A549 (cell line): ENCODE results near the gene GADD45B. TPM values are rescaled to one million over a fixed set of nuclear protein-coding genes. Genes with fewer than 3 reads are reported as not detected.

Experiments used
- CBX2 ChIP-seq: fragments of 200-600 bp; sonication (generic); IDR thresholded peaks from 2 replicates; pipeline ENCODE4 v1.6.1; 2016; ENCODE audit warnings: low read depth, mild to moderate bottlenecking, borderline replicate concordance
- EHMT2 ChIP-seq: fragments of 200-600 bp; sonication (generic); IDR thresholded peaks from 2 replicates; pipeline ENCODE4 v1.6.1; 2016; ENCODE audit warnings: antibody characterized with exemption, low read depth, mild to moderate bottlenecking, moderate library complexity
- EP300 ChIP-seq, 2 experiments: fragments of >200 bp; sonication (Bioruptor Twin); formaldehyde crosslinking; IDR thresholded peaks; 2 replicates in 1 of 2; 3 replicates in 1 of 2; pipeline ENCODE4 v1.6.1; 2016 to 2017
- ESRRA ChIP-seq: fragments of 150-350 bp; IDR thresholded peaks from 2 replicates; pipeline ENCODE4 v1.6.1; 2014; ENCODE audit warnings: mild to moderate bottlenecking, low read length, borderline replicate concordance
- FOXS1 ChIP-seq: fragments of 250-450 bp; sonication (Bioruptor Pico); IDR thresholded peaks from 2 replicates; pipeline ENCODE4 v1.5.0; 2020; ENCODE audit warnings: mild to moderate bottlenecking, moderate library complexity
- HEYL ChIP-seq: fragments of 250-450 bp; sonication (Bioruptor Pico); IDR thresholded peaks from 2 replicates; pipeline ENCODE4 v1.8.0; 2021; ENCODE audit warnings: mild to moderate bottlenecking, moderate library complexity
- HOXB13 ChIP-seq: fragments of 250-450 bp; sonication (Bioruptor Pico); IDR thresholded peaks from 2 replicates; pipeline ENCODE4 v1.5.0; 2020; ENCODE audit warnings: low read depth, mild to moderate bottlenecking, moderate library complexity
- HOXB5 ChIP-seq: fragments of 250-450 bp; sonication (Bioruptor Pico); IDR thresholded peaks from 2 replicates; pipeline ENCODE4 v1.5.0; 2020; ENCODE audit warnings: mild to moderate bottlenecking, moderate library complexity
- KDM5A ChIP-seq: fragments of 200-600 bp; sonication (generic); IDR thresholded peaks from 2 replicates; pipeline ENCODE4 v1.6.1; 2016; ENCODE audit warnings: antibody characterized with exemption, mild to moderate bottlenecking
- MAFK ChIP-seq: fragments of 450-650 bp; IDR thresholded peaks from 2 replicates; pipeline ENCODE4 v1.6.1; 2014; ENCODE audit not compliant: partially characterized antibody
- MYC ChIP-seq: IDR thresholded peaks from 2 replicates; pipeline ENCODE4 v1.6.1; 2012; ENCODE audit warnings: mild to moderate bottlenecking, inconsistent platforms, low read length, improper control_type of control experiment, borderline replicate concordance
- POLR2AphosphoS2 ChIP-seq: conservative IDR thresholded peaks from 2 replicates; pipeline ENCODE4 v1.6.1; 2012; ENCODE audit warnings: low read length, improper control_type of control experiment, inconsistent platforms
- RFX5 ChIP-seq: fragments of 450-650 bp; IDR thresholded peaks from 2 replicates; pipeline ENCODE4 v1.7.1; 2014; ENCODE audit warnings: antibody characterized with exemption, mild to moderate bottlenecking, moderate library complexity
- USF2 ChIP-seq: fragments of 450-650 bp; IDR thresholded peaks from 2 replicates; pipeline ENCODE4 v1.6.1; 2014; ENCODE audit warnings: antibody characterized with exemption
- ZSCAN20 ChIP-seq: fragments of 250-450 bp; sonication (Bioruptor Pico); IDR thresholded peaks from 2 replicates; pipeline ENCODE4 v1.8.0; 2022; ENCODE audit warnings: mild to moderate bottlenecking, moderate library complexity
- polyA plus RNA-seq, 4 experiments: library from polyadenylated mRNA; depleted of rRNA in 3 of 4; stranded (reverse); fragments of >200 nt; fragmentation: RNase III in 1 of 4; extraction: RNeasy Plus Mini Kit Qiagen cat#74134 plus additional on column Dnase treatment in 1 of 4; gene quantifications; 2 replicates in 3 of 4; 3 replicates in 1 of 4; pipeline ENCODE4 v1.2.3, GENCODE V29; 2011 to 2017
- TF ChIP-seq, protein P1 (sequence below): IDR thresholded peaks from 2 replicates; pipeline ENCODE4 v1.6.1; 2012; ENCODE audit warnings: low read depth, borderline replicate concordance
- TF ChIP-seq, protein P2 (sequence below): fragments of 250-450 bp; sonication (Bioruptor Pico); IDR thresholded peaks from 2 replicates; pipeline ENCODE4 v1.5.0; 2021; ENCODE audit warnings: mild to moderate bottlenecking, moderate library complexity, borderline replicate concordance
- TF ChIP-seq, protein P3 (sequence below): fragments of 200-600 bp; sonication (generic); IDR thresholded peaks from 2 replicates; pipeline ENCODE4 v1.6.1; 2016; ENCODE audit warnings: antibody characterized with exemption, mild to moderate bottlenecking, moderate library complexity
- TF ChIP-seq, protein P4 (sequence below): fragments of >200 bp; sonication (Bioruptor Twin); formaldehyde crosslinking; IDR thresholded peaks from 3 replicates; pipeline ENCODE4 v1.5.1; 2016

Gene GADD45B
- polyA plus RNA-seq, 2 of the 4 experiments (the other 2 are of a cell fraction): 39.9 to 72.5 TPM

GRCh38 chr19:2475702-2476450 is at the start of gene GADD45B (continued):
- TF ChIP-seq KDM5A (no peak), EHMT2 (no peak), ESRRA (no peak), MYC (no peak), RFX5 (peak; percentile 56; the same call in 1 of the 2 replicates), FOXS1 (CRISPR knock-in tag) (no peak), HOXB5 (CRISPR knock-in tag) (no peak), ZSCAN20 (CRISPR knock-in tag) (no peak), USF2 (peak; percentile 80), HOXB13 (CRISPR knock-in tag) (no peak), HEYL (no peak), EP300 (IDR thresholded peaks at IDR 0.05) (no peak), MAFK (no peak), POLR2AphosphoS2 (0 out of 2 replicates have a peak, but pooled peaks have one; percentile 58), CBX2 (no peak)
- TF ChIP-seq, protein P1, sequence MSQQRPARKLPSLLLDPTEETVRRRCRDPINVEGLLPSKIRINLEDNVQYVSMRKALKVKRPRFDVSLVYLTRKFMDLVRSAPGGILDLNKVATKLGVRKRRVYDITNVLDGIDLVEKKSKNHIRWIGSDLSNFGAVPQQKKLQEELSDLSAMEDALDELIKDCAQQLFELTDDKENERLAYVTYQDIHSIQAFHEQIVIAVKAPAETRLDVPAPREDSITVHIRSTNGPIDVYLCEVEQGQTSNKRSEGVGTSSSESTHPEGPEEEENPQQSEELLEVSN: no peak
- TF ChIP-seq, protein P2, sequence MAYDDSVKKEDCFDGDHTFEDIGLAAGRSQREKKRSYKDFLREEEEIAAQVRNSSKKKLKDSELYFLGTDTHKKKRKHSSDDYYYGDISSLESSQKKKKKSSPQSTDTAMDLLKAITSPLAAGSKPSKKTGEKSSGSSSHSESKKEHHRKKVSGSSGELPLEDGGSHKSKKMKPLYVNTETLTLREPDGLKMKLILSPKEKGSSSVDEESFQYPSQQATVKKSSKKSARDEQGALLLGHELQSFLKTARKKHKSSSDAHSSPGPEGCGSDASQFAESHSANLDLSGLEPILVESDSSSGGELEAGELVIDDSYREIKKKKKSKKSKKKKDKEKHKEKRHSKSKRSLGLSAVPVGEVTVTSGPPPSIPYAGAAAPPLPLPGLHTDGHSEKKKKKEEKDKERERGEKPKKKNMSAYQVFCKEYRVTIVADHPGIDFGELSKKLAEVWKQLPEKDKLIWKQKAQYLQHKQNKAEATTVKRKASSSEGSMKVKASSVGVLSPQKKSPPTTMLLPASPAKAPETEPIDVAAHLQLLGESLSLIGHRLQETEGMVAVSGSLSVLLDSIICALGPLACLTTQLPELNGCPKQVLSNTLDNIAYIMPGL (CRISPR knock-in tag): no peak
- TF ChIP-seq, protein P3, sequence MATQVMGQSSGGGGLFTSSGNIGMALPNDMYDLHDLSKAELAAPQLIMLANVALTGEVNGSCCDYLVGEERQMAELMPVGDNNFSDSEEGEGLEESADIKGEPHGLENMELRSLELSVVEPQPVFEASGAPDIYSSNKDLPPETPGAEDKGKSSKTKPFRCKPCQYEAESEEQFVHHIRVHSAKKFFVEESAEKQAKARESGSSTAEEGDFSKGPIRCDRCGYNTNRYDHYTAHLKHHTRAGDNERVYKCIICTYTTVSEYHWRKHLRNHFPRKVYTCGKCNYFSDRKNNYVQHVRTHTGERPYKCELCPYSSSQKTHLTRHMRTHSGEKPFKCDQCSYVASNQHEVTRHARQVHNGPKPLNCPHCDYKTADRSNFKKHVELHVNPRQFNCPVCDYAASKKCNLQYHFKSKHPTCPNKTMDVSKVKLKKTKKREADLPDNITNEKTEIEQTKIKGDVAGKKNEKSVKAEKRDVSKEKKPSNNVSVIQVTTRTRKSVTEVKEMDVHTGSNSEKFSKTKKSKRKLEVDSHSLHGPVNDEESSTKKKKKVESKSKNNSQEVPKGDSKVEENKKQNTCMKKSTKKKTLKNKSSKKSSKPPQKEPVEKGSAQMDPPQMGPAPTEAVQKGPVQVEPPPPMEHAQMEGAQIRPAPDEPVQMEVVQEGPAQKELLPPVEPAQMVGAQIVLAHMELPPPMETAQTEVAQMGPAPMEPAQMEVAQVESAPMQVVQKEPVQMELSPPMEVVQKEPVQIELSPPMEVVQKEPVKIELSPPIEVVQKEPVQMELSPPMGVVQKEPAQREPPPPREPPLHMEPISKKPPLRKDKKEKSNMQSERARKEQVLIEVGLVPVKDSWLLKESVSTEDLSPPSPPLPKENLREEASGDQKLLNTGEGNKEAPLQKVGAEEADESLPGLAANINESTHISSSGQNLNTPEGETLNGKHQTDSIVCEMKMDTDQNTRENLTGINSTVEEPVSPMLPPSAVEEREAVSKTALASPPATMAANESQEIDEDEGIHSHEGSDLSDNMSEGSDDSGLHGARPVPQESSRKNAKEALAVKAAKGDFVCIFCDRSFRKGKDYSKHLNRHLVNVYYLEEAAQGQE: peak; percentile 57; the same call in 1 of the 2 replicates
- TF ChIP-seq, protein P4, sequence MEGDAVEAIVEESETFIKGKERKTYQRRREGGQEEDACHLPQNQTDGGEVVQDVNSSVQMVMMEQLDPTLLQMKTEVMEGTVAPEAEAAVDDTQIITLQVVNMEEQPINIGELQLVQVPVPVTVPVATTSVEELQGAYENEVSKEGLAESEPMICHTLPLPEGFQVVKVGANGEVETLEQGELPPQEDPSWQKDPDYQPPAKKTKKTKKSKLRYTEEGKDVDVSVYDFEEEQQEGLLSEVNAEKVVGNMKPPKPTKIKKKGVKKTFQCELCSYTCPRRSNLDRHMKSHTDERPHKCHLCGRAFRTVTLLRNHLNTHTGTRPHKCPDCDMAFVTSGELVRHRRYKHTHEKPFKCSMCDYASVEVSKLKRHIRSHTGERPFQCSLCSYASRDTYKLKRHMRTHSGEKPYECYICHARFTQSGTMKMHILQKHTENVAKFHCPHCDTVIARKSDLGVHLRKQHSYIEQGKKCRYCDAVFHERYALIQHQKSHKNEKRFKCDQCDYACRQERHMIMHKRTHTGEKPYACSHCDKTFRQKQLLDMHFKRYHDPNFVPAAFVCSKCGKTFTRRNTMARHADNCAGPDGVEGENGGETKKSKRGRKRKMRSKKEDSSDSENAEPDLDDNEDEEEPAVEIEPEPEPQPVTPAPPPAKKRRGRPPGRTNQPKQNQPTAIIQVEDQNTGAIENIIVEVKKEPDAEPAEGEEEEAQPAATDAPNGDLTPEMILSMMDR: no peak
